DMS53 treated with DMSO at 0.1 percent for 48 hours (cell line): ENCODE results near the gene ABCA13.

Experiments
- DNase-seq: peaks from one replicate; lab custom pipeline; 2025; ENCODE audit not compliant: unreplicated experiment; lab: John Stamatoyannopoulos, UW

ABCA13 gene

DNA sequence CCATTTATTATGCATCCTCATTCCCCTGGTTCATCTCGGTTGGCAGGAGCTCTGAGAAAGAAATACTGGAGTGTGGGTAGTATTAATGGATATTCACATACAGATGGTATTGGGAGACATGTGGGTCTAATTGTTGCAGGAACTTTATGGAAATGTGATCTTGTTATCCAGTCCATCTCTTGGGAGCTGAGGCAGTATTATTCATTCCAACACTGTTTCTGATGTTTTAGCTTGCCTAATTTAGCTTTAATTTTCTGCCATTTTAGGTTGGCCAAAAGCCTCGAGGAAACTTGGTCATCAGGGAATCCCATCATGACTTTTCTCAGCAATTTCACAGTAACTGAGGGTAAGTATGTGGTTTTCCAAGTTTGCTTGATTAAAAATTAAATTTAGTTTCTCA lies 125.7 kb downstream of the ABCA13 start:
- DNase-seq = no peak

DNA sequence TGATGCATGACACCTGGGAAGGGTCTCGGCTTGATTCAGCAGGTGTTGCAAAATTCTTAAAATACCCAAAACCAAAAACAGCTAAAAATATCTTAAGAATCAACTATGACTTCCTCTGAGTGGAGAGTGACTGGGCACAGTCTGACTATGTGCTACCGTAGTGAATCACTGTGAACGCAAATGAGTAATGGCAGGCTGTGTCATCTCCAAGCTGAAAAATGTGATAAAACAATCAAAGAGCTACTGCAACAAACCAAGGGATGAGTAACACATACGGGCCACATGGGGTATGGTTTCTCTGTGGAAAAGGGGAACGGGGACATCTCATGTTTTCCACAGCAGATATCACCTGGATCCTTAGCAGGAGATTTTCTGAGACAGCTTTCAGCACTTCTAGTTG lies 127.5 kb downstream of the ABCA13 start:
- DNase-seq = no peak

DNA sequence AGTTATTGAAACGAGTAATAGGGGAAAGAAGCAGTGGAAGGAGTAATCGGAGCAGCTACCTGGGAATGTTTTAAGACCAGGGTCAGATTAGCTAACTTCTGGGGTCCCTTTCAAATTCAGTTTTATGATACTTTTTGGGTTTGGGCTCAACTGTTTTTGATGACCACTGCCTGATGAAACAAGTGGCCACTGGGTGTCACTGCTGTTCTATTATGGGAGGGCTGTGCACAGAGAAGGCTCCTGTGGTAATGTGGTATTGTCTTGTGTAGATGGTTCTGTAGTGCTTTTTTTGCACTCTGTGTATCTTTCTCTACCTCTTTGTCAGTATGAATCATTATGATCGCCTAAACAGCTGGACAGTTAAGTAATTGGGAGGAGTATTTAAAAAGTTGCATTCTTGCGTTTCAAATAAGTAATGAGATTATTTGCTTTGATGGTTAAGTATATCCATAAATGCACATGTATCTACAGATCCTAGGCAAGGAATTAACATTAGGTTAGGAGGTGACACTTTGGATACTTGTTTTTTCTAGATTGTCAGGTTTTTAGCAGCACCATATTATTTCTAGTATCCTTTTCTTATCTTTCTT lies 128.4 kb downstream of the ABCA13 start:
- peak; percentile 68 for DNase-seq

DNA sequence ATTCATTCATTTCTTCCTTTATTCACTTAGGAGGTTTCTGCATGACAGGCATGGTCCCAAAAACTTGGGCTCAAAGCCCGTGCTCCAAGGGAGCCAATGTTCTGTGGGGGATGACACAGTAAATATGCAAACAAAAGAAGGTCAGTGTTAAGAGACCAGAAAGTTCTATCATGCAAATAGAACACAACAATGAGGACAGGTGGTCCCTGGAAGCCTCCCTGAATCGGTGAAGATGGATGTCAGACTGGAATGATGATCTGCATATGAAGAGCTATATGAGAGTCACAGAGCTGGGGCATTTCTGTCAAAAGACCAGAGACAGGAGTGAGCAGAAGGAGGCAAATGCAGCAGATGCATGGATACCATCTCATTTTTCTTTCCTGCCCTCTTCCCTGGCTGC lies 129.0 kb downstream of the ABCA13 start:
- DNase-seq = no peak

DNA sequence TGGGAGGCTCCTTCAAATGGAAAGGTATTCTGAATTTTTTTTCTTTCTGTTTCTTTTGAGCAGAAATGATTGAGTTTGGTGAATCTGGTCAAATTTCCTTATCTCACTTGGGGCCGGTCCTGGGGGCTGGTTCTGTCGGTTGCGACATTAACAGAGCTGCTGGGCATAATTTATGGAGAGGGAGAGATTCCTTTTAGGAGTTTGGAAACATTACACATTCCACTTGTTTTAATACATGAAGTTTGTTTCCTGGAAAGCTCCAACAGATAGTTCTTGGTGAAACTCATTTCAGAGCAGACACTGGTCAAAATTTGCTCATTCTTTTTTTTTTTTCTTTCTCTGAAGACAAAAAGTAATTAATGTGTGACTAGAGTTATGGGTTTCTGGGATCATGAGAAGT lies 129.9 kb downstream of the ABCA13 start:
- DNase-seq = no peak

DNA sequence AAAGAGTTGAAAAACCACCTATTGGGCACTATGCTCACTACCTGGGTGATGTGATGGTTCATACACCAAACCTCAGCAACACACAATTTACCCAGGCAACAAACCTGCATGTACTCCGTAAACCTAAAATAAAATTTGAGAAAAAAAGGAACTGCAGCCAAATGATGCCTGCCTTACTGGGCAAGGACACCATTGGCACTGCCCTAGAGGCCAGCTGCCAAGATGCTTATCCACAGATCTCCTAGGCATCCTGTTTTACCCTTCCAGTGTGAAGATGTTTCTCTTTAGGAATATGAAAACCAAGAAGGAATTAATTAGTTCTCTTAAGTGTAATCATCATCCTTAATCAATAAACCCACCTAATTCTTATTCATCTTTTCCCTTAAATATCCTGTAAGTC lies 133.4 kb downstream of the ABCA13 start:
- no peak for DNase-seq

DNA sequence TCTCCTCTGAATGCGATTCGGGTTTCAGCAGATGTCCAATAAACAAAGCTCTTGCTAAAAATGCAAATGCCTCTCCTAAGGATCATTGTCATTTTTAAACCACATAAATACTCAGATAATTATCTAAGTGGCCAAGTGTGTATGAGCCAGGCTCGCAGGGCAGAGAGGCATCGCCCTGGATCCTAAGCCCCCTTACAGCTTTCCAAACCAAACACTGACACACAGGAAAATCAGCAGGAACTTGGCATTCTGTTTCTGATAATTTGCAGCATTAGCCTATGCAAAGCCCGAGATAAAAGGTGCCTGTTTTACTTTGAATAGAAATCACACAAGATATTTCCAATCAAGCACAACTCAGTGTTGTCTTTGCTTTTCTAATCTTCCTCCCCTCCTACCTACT lies 134.4 kb downstream of the ABCA13 start:
- no peak for DNase-seq

DNA sequence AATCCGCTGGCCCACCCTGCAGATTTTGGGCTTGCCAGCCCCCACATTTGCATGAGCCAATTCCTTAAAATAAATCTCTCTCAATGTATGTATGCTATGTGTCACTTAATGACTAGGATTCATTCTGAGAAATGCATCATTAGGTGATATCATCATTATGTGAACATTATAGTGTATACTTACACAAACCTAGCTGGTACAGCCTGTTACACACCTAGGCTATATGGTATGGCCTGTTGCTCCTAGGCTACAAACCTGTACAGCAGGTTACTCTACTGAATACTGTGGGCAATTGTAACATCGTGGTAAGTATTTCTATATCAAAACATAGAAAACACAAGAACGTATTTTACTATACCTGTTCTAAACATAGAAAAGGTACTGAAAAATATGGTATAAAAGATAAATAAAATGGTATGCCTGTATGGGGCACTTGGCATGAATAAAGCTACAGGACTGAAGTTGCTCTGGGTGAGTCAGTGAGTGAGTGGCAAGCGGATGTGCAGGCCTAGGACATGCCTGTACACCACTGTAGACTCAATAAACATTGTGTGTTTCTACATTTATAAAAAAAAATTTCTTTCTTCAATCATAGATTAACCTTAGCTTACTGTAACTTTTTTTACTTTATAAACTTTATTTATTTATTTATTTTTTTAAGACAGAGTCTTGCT lies 135.9 kb downstream of the ABCA13 start:
- DNase-seq = no peak

DNA sequence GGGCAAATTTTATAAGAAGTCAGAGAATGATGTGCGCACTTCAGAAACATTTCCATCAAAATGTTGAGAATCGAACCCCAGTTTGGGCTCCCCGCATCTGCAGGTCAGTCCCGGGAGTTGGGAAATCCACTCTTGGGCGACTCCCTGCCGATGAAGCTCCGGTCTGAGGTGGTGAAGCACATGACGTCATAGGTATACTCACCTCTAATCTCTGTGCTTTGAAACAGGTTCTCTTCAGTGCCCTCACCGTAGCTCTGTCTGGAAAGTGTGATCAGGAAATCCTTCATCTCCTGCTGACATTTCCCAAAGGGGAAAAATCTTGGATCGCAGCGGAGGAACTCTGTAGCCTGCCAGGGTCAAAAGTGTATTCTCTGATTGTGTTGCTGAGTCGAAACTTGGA lies 138.5 kb downstream of the ABCA13 start:
- no peak for DNase-seq

DNA sequence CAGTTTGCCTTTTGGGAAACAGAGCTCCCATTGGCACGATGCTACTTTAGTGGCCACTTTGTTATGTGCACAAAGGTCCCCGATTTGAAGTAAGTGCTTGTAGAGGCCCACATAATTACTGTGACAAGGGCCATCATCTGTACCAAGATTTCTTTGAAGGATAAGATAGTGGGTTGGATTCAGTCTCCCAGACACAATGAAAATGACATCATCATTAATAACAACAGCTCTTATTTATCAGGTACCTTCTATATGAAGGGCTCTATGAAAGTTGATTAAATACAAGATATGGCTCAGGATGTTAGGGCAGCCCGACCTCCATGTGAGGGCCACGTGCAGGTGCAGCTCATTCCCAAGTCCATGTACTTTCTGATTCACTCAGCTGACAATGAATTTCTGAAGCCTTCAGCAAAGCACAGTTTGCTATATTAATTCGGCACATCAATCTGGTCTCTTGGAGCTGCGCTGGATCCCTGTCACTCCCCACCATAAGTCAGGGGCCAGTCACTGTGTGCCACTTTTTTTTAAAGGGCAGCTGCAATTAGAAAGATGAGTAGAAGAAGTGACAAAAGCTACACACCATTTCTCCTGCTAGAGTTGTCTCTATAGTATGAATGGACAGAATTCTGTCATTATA lies 140.3 kb downstream of the ABCA13 start:
- no peak for DNase-seq

DNA sequence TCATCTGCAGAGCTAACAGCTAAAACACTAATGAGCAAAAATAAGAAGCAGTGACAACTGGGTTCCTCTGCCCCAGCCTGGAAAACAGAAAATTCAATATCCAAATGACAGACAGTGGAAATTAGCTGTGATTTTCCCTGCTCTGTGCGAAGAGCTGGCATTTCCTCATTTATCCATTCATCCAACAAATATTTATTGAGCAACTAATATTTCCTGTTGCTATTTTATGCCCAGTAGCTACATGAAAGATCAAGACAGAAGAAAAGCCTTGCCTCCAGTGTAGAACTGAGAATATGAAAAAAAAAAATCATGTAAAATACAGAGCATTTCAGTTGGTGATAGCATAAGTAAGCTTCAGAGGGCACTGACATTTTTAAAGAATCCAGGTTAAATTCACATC lies 140.9 kb downstream of the ABCA13 start:
- DNase-seq = no peak

DNA sequence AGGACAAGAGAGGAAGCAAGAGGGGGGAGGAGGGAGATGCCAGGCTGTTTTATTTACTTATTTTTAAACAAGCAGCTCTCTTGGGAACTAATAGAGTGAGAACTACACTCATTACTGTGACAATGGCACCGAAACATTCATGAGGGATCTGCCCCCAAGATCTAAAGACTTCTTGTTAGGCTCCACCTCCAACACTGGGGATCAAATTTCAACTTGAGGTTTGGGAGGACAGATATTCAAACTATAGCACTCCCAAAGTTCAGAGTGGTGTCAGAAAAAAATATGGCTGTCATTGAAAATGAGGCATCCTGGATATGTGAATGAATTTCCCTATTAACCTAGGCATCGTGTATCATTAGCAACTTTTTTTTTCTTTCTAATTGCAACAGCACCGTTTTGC lies 145.5 kb downstream of the ABCA13 start:
- DNase-seq = no peak

DNA sequence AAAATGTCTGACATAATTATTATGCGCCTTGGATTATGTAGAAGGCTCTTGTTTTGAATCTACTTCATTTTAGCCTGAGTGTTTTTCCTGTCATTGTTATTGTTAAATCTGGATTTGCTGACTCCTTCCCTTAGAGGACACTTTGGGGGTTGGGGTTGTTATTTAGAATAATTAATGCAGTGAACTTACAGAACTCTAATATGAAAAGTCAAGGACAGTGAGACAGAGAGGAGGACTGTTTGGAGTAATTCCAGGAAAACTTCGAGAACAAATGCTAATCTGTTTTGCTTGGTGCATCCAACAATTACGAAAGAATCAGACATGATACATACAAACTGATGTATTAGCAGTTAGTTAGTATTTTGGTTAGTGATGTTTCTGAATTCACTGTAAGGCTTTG lies 146.1 kb downstream of the ABCA13 start:
- DNase-seq = no peak

DNA sequence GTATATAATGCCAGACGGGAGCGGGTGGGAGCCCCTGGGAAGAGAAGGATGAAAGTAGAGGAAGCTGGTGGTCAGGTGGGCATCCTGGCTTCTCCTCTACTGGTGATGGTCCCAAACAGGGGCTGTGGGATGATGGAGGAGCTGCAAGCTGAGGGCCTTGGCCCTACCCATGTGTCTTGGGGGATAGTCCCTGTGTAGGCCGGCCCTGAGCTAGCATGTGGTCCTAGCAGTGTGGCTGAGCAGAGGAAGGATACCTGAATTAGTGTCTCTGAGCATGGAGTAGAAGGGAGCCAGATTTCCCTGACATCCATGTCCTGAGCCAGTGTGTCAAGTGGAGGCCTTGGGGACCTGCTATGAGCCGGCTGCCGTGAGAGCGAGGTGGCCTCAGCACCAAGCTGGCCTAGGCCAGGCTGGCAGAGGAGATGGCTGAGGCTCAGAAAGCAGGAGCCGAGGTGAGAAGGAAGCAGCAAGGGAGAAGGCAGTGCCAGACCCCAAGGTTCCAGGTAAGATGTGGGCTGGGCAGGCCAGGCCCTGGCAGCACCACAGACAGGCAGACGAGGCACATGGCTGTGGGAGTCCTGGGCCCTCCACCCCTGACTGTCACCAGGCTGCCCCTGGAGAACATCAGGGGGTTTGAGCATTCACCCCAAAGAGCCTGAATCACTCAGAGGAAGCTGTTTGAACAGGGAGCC lies 150.2 kb downstream of the ABCA13 start:
- no peak for DNase-seq

DNA sequence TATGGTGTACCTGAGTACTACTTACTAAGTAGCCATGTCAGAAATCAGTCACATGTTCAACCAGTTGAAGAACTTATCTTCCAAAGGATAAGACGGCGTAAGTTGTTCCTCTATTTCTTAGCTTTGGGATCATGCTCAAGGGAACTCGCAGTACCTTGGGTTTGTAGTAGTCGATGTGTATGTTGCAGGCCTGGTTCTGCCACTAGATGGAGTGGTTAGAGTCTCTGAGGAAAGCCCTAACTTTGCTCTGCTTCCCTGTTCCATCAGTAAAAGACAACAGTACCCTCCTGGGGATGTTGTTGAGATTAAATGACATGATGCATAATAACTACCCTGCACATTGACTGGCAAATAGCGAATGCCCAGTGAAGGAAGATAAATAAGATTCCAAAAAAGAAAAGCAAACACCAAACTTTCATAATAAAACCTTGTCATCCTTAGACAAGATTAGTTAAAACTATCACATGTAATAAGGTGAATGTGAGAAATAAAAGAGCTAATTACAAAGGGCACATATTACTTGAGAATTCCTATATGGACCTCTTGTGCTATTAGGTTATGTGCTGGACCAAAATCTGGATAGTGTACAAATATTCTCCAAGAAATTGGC lies 165.9 kb downstream of the ABCA13 start:
- peak; percentile 9 for DNase-seq

DNA sequence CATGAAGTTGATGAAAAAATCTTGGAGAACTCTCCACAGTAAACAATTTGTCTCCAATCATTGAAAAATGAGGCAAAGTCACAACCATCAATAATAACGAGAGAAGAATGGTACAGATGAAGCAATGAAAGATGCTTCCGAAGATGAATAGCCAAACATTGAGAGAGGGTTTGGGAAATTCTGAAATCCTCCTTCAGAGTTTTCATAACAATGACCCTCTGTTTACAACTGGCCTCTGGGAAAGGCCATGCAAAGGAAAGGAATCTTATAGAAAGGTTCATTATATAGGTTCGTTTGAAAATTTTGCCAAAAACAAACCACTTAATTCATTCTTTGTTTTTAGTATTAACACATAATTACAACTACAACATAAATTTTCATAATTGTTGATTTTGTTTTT lies 166.5 kb downstream of the ABCA13 start:
- no peak for DNase-seq

DNA sequence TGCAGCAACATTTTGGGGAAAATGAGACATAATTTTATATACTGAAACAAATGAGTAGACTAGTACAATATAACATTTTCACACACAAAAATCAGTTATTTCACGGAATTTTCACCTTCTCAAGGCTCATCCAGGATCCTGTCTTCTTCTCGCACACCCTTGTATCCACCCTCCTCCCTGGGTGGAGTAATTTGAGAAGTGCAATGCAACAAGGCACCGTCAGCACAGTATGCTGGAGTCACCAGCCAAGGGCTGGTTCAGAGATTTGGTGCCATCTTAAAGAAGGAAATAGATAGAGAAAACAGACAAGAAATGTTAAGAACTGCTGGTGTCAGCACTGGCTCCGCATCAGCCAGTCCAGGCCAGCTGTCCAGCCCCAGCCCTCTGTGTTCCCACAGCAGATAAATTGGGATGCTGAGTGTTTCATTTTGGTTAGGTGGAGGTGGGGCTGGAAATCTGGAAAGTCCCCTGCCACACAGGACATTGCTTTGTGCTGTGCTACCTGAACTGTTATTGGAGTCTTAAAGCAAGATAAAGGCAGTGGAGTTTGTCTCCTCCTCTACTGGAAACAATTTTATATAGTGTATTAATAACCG lies 176.1 kb downstream of the ABCA13 start:
- DNase-seq = no peak

DNA sequence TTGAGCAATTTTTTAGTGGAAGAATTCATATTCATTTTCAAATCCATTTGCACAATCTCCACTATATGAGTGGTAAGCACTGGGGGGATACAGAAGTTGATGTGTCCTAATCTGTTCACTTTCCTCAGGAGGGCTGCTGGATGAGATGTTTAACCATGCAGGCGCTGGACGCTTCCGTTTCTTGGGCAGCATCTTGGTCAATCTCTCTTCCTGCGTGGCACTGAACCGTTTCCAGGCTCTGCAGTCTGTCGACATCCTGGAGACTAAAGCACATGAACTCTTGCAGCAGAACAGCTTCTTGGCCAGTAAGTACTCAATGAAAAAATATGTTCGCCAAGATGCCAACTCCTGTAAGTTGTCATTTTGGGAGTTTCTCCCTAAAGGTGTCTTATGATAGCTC lies 179.3 kb downstream of the ABCA13 start:
- DNase-seq = no peak

DNA sequence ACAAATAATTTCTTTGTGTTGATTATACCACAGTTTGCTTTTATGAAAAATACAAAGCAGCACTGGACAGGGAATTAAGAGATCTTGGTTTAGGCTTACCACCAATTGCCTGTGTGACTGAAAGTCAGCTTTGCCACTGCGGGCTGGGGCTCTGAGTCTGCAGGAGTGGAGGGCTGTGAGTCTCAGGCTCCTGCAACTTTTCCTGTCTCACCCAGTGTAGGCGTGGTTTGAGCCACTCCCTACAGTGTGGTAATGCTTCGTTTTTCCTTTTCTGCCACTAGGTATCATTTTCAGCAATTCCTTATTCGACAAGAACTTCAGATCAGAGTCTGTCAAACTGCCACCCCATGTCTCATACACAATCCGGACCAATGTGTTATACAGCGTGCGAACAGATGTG lies 180.6 kb downstream of the ABCA13 start:
- no peak for DNase-seq

DNA sequence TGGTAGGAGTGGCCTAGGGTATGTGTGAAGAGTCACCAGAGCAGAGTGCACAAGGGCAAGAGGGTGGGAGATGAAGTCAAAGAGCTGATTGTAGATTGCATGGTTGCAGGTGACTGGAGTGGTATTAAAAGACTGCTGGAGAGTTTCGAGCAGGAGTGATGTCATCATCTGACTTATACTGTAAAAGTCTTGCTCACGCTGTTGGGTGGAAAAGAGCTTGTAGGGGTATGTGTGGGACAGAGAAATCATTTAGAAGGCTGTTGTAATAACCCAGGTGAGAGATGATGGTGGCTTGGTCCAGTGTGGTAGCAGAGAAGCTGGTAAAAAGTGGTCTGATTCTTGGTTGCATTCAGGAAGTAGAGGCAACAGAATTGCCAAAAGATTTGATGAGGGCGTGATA lies 184.1 kb downstream of the ABCA13 start:
- no peak for DNase-seq

DNA sequence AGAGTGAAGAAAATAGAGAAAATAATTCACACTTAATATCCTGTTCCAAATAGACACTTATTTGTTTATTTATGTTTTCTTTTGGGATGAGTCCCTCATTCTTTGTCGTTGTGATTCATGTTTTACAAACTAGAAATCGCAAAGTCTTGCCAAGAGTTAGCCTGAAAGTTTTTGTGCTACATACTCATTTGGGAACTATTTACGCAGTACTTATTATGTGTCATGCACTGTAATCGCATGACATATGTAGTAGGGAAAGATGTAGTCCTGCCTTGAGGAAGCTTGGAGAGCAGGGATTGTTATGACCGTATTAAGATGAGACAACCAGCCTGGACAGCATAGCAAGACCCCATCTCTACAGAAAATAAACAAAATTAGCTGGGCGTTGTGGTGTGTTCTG lies 189.3 kb downstream of the ABCA13 start:
- DNase-seq = no peak
